Measurements from ENCODE around the gene FAM89B.

The FAM89B gene

DNA sequence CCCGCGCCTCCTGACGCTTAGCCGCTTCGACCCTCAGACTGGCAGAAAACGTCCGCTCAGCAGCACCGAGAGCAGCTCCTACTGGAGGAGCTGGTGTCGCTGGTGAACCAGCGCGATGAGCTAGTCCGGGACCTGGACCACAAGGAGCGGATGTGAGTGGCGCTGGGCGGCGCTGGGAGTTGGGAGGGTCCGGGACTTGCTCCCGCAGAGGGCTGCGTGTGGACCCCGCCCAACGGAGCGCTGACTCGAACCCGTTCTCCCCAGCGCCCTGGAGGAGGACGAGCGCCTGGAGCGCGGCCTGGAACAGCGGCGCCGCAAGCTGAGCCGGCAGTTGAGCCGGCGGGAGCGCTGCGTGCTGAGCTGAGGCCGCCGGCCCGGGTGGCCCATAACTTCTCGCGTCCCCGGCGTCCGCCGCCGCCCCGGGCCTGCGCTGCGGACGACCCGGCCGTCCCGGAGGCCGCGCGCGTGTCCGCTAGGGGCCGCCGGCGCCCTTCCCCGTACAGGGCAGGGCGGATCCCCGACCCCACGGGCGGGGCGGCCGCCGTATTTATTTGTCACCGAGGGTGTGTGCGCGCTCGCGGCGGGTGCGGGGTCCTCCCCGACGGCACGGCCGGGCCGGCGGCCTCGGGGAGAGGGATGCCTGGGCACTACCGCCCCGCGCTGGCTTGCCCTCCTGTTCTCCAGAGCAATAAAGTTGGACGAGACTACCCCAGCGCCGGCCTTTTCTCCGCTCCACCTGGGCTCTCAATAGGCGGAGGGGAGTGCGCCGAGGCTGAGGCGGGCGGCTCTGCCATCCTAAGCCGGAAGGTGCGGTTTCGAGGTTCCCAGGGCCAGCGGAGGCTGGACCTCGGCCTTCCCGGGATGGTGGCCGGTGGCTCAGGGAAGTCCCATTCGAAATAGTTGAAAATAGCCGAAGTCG lies 19.9 kb downstream of the FAM89B start:
- DNase-seq = no peak

DNA sequence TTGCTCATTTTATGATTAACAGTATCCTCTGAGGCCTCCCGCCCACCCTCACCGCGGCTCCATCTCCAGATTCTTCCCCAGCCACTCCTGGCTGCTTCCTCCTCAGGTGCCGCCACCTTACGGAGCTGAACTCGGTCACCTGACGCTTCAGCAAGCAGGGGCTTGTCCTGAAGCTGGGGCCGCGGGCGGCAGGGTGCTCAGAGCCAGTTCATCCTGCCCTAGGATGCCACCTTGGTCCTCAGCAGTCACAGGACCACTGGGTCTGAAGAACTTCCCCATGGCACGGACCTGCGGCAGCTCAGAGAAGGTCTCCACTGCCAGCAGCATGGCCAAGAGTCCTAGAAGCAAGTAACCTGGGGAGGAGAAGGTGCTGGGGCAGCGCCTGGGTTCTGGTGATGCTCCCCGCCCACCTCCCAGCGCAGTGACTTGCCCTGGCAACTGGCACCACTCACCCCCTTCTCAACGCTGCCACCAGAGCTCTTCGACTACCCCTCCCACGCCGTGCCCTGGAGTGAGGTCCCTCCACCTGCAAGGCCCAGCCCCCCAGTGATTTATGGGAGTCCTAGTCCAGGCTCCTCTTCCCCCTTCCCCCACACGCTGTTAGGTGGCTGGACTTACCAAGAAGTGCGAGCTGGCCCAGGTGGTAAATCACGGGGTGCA lies 20.6 kb downstream of the FAM89B start:
- no peak for DNase-seq

DNA sequence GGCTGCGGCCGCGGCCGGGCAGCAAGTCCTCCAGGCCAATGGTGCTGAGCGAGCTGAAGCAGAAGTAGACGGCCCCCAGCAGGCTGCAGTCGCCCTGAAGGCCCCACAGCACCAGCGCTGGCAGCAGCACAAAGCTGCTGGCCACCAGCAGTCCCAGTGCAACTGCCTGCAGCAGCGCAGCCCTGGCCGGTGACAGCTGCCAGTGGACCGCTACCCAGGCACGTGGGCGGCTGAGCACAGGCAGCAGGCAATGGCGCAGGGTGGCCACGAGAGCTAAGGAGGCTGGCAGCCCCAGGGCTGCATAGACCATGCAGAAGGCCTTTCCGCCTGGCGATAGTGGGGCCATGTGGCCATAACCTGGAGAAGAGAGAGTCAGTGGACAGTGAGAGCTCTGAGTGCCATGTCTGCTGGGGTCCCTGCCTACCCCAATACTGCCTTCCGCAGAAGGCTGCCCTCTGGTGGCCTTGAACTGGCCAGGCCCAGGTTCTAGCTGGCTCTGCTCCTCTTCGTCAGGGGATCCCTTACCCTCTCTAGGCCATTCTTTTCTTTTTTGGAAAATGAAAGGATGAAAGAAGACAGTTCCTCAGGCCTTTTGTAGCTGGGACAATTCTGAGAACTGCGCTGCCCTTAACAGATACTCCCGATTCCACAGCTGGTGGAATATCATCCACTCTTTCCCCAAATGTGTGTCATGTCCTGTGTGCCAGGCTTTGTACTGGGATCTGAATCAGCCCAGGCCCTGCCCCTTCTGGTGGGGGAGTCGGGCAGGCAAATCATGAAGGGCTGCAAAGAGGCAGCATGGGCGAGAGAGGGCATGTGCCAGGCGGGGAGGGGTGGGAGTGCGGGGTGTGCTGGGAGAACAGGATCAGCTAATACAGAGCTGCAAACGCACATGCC lies 21.4 kb downstream of the FAM89B start:
- no peak for DNase-seq

DNA sequence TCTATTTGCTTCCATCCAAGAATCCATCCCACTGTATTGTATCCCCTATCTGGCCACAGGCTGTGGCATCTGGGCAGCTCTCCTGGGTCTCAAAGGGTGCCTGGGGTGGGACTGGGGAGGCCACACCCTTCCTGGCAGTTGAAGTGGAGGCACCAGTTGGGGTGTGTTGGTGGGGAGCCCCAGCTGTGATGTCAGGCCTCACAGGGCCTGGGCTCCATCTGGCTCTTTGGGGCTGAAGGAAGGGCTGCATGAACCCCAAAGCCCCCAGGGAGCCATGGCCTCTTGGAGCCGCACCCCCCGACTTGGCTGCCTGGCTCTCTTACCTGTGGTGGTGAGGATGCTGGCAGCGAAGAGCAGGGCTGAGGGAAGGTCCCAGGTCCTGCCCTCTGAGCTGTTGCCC lies 22.8 kb downstream of the FAM89B start:
- no peak for DNase-seq

DNA sequence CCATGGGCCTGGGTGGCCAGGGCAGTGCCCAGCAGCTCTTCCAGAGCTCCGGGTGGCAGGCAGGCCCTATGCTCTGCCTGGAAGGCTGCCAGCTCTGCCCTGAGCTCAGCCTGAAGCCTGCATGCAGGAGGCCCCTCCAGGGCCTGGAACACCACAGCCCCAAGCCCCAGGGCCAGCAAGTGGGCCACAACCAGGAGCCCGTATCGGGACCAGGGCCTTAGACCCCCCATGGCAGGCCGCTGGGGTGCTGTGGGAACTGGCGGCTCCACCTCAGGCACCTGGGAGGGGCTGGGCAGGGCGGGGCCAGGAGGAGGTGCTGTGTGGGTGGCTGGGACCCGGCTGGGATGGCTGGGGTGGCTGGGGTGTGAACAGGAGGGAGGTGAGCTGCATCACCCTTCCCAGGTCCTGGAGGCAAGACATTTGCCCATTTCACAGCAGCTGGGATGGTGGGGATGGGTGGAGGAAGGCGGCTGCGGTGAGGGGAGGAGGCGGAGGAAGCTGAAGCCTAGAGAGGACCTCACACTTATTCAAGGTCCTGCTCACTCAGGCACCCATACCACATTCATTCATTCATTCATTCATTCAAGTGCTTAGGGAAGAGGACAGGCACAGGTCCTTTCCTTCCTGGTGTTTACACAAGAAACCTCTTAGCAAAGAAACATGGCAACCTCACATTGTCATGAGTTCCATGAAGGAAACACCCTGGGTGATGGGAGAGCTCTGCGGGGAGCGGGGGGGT lies 23.4 kb downstream of the FAM89B start, which contains the start of gene KCNK7:
TSS of gene KCNK7 (minus strand) at position 258 of the 739 bp plus-strand sequence. CDS start at position 230, 28 bp downstream.
- DNase-seq = no peak

DNA sequence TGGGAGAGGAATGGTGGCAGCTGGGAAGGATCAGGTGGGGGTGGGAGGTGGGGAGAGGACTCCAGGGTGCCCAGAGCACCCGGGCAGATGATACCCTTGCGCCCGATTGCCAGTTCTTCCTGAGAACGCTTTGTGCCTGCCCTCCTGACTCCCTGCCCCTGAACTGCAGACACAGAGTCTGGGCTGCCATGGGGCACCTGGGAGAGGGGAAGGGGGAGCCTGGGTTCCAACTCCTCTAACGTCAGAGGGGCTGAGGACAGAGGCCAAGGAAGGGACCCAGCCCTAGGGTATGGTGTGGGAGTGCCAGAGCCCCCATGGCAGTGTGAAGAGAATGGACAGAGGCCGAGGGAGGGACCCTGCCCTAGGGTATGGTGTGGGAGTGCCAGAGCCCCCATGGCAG lies 24.2 kb downstream of the FAM89B start:
- DNase-seq = no peak

DNA sequence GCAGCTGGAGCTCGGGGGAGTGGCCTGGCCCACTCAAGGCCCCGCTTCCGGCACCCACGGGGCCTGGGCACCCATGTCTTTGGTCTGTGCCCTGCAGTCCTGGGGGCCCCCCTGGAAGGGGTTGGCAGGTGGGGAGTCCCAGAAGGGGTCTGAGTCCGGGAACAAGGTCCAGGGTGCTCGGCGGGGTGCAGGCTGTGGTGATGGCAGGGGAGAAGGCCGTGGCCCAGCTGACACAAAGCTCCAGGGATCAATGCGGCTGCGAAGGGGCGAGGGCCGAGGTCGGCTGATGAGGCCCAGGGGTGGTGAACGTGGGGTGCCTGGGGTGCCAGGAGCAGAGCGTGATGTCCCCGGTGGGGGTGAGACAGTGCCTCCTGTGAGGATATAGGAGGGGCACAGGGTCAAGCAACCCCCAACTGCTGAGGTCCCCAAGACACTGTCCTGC lies 25.9 kb downstream of the FAM89B start:
- DNase-seq = no peak

DNA sequence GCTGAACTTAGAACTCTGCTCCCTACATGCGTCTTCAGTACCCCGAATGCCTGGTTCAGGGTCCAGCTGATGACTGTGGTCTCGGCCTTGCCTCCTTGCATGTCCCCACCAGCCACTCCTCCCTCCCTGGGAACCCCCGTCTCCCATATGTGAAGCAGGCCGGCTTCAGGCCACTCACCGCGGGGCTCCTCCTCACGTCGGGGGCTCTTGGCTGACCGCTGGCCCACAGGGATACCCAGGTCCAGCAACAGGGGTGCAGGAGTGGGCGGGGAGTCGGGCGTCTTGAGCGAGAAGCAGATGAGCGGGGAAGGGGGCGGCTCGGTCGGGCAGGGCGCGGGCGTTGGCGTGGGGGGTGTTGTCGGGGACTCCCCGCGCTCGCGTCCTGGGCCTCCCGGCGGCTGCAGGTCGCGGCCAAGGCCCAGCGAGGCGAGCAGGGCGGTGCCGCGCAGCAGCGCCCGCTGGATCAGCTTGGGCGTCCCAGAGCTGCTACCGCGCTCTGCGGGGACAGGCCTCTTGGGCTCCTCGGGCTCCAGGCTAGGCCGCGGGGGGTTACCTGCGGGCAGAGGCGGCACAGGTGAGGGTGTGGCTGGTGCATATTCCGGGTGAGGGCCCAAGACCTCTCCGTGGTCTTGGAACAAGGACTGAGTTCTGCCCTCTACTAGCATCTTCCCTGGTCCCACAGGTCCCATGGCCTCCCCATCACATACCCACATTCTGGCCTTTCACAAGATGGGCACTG lies 27.0 kb downstream of the FAM89B start:
- no peak for DNase-seq

DNA sequence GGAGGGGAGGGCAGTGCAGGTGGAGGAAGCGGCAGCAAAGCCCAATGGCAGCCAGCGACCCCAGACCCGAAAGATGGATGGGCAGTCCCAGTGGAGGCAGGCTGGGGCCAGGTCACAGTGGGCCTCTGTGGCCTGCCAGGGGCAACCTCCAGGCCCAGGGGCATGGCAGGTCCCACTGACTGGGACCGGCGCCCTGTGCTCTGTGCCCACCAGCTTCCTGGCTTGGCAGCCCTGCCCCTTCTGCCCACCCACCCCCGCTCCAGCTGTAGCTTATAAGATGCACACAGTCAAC lies 27.6 kb downstream of the FAM89B start:
- no peak for DNase-seq

DNA sequence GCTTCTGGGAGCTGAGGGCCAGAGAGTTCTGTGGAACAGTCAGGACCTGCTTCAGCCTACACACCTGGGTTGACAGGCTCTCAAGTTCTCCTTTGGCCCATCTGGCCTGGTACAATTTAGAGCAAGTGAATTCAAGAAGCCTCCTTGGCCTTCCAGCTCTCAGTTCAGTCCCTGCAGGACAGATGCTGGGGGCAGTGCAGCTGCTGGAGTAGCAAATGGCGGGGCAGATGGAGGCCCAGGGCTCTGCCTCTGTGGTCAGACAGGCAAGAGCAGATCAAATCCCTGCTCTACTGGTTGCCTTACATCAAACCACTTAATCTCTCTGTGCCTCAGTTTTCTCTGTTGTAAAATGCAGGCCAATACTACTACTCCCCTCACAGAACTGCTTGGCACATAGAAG lies 31.9 kb downstream of the FAM89B start:
- DNase-seq = no peak

DNA sequence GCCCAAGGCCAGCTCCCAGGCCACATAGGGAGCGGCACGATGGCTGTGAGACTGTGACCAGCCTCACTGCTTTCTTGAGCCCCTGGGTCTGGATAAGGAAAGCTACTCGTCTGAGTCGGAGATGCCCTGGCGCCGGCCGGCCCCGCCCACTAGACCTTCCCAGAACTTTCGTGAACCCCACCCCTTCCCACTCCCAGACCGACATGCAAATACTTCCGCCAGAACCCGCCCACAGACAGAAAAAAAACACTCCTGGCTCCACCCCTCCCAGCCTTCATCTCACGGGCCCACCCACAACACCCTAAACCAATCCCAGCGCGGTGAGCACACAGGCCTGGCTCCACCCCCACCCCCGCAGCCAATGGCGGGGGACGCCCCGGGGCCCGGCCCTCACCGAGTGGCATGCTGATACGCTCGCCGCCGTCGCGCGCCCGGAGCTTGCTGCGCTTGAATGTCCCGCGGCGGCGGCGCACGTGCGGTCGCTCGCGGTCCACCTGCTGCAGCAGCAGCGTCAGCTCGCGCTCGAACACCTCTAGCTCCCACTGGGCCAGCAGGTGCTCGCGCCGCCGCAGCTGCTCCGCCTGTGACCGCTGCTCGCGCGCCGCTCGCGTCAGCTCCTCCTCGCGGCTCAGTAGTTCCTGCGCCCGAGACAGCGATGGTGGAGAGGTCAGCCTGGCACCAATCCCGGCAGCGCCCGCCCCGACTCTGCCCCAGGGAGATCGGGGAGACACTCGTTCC lies 34.7 kb downstream of the FAM89B start:
- DNase-seq = no peak

DNA sequence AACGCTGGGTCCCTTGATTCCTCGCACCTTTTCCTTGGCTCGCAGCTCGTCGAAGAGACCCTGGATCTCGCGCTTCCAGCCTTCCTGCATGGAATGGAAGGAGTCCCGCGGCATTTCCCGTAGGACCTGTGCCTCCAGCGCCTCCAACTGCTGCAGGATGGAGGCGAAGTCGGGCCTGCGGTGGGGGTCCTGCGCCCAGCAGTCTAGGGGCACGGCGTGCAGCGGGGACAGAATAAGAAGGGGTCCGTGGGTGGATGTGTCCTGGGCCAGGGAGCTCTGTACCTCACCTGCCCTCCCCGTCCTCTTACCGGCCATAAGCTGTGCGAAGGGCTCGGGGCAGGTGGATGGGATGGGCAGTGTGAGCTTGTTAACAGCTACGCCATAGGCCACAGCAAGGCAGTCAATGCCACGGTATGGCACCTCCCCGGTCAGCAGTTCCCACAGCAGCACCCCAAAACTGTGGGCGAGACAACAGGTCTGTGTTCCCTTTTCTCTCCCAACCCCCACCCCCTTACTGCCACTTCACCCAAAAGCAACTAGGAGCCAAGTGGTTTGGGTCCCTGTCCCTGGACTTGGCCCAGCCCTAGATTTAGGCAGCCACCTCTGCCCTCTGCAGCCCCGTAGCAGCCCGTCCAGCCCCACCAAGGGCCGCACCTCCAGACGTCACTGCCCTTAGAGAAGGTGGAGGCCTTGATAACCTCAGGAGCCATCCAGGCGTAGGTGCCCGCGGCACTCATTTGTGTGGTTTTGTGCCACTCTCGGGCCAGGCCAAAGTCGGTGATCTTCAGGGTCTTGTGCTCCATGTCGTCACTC lies 35.5 kb downstream of the FAM89B start:
- DNase-seq = no peak

DNA sequence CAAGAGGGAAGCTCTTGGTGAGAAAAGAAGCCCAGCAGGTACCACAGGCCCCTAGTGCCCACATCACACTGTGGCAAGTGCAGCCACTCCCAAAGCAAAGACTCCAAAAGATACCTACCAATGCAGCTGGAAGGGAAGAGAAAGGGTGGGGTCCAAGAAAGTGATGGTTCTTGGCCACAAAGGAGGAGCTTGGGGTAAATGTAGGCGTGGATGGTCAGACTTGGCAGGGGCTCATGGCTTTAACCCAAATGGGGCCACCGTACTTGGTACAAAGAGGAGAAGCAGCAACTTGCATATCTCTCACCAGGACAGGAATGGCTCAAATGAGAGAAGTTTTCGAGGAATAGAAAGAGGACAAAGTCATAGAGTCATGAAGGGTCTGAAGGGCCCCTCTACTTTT lies 36.9 kb downstream of the FAM89B start:
- no peak for DNase-seq

DNA sequence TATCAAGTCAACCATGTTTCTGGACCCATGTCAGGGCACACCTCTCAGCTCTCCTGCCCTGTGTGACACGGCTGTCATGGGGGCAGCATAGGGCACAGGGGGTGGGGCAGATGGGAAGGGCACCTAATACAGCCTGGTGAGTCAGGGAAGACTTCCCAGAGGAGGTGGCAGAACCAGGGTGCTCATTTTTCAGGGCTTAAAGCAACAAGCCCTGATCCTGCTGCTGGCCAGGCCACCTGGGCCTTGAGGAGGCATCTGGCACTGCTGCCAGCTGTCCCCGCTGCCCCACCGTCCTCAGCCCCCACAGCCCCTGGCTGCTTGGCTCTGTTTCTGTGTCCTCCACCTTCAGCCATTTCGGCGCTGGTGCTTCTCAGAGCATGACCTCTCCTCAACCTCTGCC lies 37.3 kb downstream of the FAM89B start:
- DNase-seq = no peak

DNA sequence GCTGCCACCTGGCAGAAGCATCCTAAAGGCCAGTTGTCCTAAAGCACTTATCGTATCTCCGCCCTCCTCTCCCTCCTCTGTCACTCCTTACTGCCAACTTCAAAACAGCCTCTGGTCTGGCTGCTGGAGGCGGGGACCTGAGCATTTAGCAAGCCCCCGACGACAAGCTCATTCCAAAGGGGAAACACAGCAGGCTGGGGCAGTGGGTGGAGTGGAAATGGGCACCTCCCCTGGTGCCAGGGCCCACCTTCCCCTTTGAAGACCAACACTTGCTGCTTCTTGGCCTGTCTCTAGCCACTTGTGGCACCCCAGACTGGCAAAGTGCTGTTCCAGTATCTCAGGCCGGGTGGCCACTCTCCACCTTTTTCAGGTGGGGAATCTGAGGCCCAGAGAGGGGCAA lies 38.1 kb downstream of the FAM89B start:
- DNase-seq = no peak

DNA sequence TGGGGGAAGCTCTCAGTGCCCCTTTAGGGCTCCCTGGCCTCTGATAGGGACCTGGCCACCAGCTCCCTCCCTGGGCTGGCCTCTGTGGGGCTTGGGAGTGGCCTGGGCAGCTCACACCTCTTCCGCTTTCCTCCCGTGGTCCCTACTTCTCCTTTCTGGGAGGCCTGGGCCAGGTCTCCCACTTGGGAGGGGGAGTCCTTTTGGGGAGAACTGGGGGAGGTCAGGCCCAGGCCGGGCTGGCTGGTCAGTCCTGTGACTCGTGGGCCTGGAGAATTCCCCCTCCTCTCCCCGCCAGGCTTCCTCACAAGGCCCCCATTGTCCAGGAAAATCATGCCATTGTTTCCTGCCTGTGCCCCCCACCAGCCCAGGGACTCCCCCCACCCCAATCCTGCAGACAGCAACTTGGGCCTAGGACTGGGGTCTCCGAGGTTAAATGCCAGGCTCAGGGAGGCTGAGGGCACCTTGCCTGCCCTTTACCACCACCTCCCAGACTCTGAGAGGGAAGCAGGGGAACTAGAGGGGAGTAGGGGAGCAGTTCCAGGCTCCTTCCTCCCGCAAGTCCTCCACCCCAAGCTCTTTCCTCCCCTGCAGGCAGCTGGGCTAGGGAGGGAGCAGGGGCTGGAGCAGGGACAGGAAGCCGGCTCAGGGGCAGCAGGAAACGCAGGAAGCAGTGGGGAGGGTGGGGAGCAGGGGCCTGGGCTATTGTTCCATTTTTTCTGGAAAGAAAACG lies 38.9 kb downstream of the FAM89B start:
- DNase-seq = no peak

DNA sequence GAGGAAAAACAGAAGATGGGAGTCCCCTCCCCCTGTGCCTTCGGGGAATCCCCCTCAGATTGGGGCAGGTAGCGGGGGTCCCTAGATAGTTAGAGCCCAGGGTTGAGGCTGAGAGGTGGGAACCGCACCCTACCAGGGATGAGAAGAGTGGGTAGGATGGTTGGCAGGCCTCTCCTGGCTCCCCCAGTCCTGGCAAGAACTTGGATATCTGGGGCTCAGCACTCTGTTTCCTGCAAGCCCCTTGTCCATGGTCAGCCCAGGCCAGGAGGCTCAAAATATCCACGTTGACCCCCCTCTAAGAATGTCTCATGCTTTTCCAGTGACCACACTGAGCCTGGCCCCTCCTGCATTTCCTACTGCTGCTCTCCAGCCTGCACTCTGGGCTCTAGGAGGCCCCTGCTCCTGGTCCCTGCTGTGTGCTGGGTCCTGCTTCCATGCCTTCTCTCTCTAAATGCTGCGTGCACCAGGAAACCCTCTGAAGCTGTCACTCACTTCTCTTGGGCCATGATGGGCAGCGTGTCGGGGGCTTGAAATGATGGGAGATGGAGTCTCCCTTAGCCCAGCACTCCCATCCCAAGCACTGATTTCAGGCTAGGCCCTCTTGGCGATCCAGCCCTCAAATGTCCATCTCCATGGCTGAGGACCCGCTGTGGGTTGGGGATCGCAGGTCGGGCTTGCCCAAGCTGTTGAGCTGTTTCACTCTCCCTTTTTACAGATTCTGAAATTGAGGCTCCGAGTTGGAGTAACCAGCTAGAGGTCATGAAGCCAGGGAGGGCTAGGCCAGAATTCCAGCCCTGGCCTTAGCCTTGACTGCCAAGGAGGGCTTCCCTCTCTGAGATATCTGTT lies 39.6 kb downstream of the FAM89B start:
- no peak for DNase-seq

DNA sequence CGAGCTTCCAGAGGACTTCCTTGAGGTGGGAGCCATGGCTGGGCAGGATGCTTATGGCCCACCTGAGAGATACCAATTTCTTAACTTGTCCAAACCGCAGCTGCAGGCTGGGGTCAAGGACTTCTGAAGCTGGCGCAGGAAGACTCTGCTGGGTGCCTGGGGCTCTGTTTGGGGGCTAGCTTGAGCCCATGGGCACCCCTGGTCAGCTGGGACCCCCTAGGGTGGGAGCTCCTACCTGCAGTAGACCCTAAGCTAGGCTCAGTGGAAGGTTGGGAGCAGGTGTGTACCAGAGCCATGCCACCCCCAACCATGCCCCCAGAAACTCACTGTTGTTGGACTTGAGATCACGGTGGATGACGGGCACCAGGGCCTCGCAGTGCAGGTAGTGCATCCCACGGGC lies 40.4 kb downstream of the FAM89B start:
- no peak for DNase-seq
